ENCODE measurements around the gene PIGU. TPM values are rescaled to one million over a fixed set of nuclear protein-coding genes. Genes with fewer than 3 reads are reported as not detected.

Gene PIGU
- polyA plus RNA-seq, 3 donors, result 5.8 to 11.3 (median 10.9) TPM

DNA sequence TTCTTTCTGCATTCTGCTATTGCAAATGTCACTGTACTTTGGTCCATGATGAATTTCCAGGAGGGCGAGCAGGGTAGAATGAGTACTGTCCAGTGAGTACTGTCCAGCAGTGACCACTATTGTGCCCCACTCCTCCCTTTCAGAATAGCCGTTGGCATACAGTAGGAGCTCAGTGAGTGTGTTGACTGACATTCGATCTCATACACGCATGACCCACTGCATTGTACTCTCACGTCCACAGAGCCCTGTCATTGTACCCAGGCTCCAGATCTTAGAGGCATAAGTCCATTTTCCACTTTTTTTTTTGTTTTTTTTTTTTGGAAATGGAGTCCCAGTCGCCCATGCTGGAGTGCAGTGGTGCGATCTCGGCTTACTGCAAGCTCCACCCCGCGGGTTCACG, 152.5 kb downstream of the PIGU start:
- H4K20me1 ChIP-seq (ENCODE audit: insufficient read depth, low read length), result peaks cover 85% of the 10 kb centered on the region
- WGBS (ENCODE audit: insufficient coverage), result 98% methylated on average over 9 of the region's 11 CpGs
- intact Hi-C loops (cut with micrococcal nuclease), result loop anchor here in 1 of 2 donors (5.0 kb wide), 1 partner anchor 222 kb away; the partner anchor contains the start of gene AHCY

More for the DNA sequence above, 152.5 kb downstream of the PIGU start:
- peaks cover 67% of the 10 kb centered on the region for H3K79me2 ChIP-seq (ENCODE audit: insufficient read depth, low read length)
- Mint-ChIP-seq H3K9me3 (no peaks in the 10 kb centered on the region), H3K4me1 (peaks cover 7% of the 10 kb centered on the region), H3K36me3 (peaks cover 58 to 84% of the 10 kb centered on the region in 2 donors), H3K4me3 (no peak overlapping the region), H3K27me3 (ENCODE audit: low read depth in 3 of 3) (peaks cover 0 to 2% (median 0%) of the 10 kb centered on the region in 3 donors), H3K27ac (no peak overlapping the region)
- no peak for DNase-seq
- H3K27ac ChIP-seq (ENCODE audit: low read depth in 1 of 2, low read length in 2 of 2), result no peak overlapping the region
- no peaks in the 10 kb centered on the region for H3K27me3 ChIP-seq (ENCODE audit: control insufficient read depth in 2 of 2, insufficient read depth in 2 of 2, low read length in 2 of 2)
- H3K9me3 ChIP-seq (replicated peaks in 1 of 2; ENCODE audit: control insufficient read depth in 1 of 2, insufficient read depth in 1 of 2, low read length in 2 of 2), result no peaks in the 10 kb centered on the region
- TF ChIP-seq CTCF (IDR thresholded peaks at IDR 0.05), result no peak
- no peak overlapping the region for H3K4me3 ChIP-seq (replicated peaks in 1 of 3; ENCODE audit: low read depth in 2 of 3, low read length in 3 of 3)
- H3K36me3 ChIP-seq (replicated peaks in 1 of 2; ENCODE audit: control insufficient read depth in 1 of 2, insufficient read depth in 2 of 2, low read length in 2 of 2), result peaks cover 35 to 88% of the 10 kb centered on the region in 2 donors
- H3K9ac ChIP-seq (ENCODE audit: insufficient read depth, low read length, poor library complexity, severe bottlenecking), result no peak overlapping the region
- no peak overlapping the region for H3K4me2 ChIP-seq (replicated peaks; ENCODE audit: extremely low read depth, low read length, poor library complexity, severe bottlenecking)
- H3K4me1 ChIP-seq (ENCODE audit: control insufficient read depth in 1 of 2, insufficient read depth in 2 of 2, low read length in 2 of 2), result no peaks in the 10 kb centered on the region
- H2AFZ ChIP-seq (ENCODE audit: insufficient read depth, low read depth, low read length, poor library complexity, severe bottlenecking), result no peak overlapping the region
